GM13977 (cell line): ENCODE results near the gene ZNF605.
"Not testable (repeated sequence)": the region's sequence is repeated elsewhere in the genome, so short reads cannot be mapped to it uniquely, and the experiment has no call there.

Experiments
- DNase-seq: peaks from one replicate; pipeline ENCODE4 v3.0.0; 2012; ENCODE audit warnings: low spot score
- in situ Hi-C: fragments of 300-500 bp; cut with MboI; formaldehyde crosslinking; loops from one replicate; pipeline ENCODE4 v1.12.0; 2022; ENCODE audit warnings: low sequenced_read_pairs, low pct_unique_long_range_greater_than_20kb, mixed read lengths, inconsistent platforms; ENCODE audit not compliant: unreplicated experiment
- TF ChIP-seq, protein P1 (sequence below): IDR thresholded peaks from 2 replicates; pipeline ENCODE4 v1.5.1; 2012; ENCODE audit warnings: mild to moderate bottlenecking, control low read depth; ENCODE audit not compliant: insufficient read depth; ENCODE audit errors: extremely low read depth, missing control alignments

ZNF605 gene

DNA sequence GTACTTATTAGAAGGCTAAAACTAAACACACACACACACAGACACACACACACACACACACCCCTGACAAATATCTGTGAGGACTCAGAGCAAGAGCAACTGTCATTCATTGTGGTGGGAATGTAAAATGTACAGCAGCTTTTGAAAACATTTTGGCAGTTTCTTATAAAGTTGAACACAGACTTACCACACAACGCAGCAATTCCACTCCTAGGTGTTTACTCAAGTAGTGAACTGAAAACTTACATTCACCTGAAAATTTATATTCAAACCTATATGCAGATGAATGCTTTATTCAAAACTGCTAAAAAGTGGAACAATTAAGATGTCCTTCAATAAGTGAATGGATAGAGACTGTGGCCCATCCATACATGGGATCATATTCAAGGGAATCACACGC lies 18.6 kb downstream of the ZNF605 start:
- no peak for DNase-seq
- in situ Hi-C loops = no loop called here

GRCh38 chr12:132936921-132937320 lies 19.2 kb downstream of the ZNF605 start:
- in situ Hi-C loops, DNase-seq: not testable (repeated sequence)

More for the DNA sequence above, 18.6 kb downstream of the ZNF605 start:
- TF ChIP-seq, protein P1, sequence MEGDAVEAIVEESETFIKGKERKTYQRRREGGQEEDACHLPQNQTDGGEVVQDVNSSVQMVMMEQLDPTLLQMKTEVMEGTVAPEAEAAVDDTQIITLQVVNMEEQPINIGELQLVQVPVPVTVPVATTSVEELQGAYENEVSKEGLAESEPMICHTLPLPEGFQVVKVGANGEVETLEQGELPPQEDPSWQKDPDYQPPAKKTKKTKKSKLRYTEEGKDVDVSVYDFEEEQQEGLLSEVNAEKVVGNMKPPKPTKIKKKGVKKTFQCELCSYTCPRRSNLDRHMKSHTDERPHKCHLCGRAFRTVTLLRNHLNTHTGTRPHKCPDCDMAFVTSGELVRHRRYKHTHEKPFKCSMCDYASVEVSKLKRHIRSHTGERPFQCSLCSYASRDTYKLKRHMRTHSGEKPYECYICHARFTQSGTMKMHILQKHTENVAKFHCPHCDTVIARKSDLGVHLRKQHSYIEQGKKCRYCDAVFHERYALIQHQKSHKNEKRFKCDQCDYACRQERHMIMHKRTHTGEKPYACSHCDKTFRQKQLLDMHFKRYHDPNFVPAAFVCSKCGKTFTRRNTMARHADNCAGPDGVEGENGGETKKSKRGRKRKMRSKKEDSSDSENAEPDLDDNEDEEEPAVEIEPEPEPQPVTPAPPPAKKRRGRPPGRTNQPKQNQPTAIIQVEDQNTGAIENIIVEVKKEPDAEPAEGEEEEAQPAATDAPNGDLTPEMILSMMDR = no peak

GRCh38 chr12:132936163-132936562 lies 19.9 kb downstream of the ZNF605 start:
- TF ChIP-seq, protein P1 = no peak
- DNase-seq = no peak
- in situ Hi-C loops = no loop called here

DNA sequence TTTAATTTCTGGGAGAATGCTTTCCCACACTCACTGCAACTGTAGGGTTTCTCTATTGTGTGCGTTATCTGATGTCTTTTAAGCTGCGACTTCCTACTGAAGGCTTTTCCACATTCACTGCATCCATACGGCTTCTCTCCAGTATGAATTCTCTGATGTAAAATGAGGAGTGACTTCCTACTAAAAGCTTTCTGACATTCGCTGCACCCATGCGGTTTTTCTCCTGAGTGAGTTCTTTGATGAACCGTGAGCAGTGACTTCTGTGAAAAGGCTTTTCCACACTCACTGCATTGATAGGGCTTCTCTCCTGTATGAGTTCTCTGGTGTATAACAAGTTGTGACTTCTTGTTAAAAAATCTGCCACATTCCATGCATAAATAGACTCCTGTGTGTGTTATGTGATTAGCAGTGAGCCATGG lies 29.7 kb downstream of the ZNF605 start:
- DNase-seq = no peak
- TF ChIP-seq, protein P1 = no peak
- in situ Hi-C loops = no loop called here

- DNase-seq = no peak
- TF ChIP-seq, protein P1 = no peak
- in situ Hi-C loops = no loop called here
Measured at GRCh38 chr12:132925597-132926414, 30.3 kb downstream of the ZNF605 start.

- in situ Hi-C loops = no loop called here
- TF ChIP-seq, protein P1 = no peak
- DNase-seq = no peak
Measured at GRCh38 chr12:132924356-132924755, 31.8 kb downstream of the ZNF605 start.

DNA sequence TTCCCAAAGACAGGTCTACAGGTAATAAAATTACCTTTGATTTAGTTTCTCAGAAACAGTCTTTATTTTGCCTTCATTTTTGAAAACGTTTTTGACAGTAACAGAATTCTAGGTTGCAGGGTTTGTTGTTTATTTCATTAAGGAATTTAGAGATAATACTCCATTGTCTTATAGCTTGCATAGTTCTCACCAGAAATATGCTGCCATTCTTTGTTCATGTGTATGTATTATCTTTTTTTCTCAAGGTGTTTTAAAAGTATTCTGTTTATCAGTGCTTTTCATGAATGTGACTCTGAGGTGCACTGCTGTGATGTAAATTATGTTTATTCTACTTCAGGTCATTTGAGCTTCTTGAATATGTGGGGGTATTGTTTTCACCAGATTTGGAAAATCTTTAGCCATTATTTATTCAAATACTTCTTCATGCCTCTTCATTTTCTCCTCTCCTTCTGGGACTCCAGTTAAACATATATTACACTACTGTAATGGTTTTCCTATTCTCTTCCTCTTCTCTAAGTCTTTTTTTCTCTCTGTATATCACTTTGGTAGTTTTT lies 32.7 kb downstream of the ZNF605 start:
- TF ChIP-seq, protein P1 = no peak
- no peak for DNase-seq
- in situ Hi-C loops = no loop called here
